ENCODE measurements around the gene RBFOX1. TPM values are rescaled to one million over a fixed set of nuclear protein-coding genes. Genes with fewer than 3 reads are reported as not detected.

Gene RBFOX1
- total RNA-seq, 4 donors from 2014 or later: 0.29 to 0.30 TPM; not detected in 2

GRCh38 chr16:7366993-7367880, 34.6 kb downstream of the RBFOX1 start:
- WGBS, 2 donors: 80 to 83% methylated on average over 8 of the region's 8 CpGs
- no peak overlapping the region for H3K4me3 ChIP-seq (ENCODE audit: low read depth, poor library complexity, severe bottlenecking)
- intact Hi-C loops (cut with DNase I; ENCODE audit: low total_unique reads): no loop called here
- no peak for TF ChIP-seq POLR2A (IDR thresholded peaks at IDR 0.05)
- TF ChIP-seq, protein P1, sequence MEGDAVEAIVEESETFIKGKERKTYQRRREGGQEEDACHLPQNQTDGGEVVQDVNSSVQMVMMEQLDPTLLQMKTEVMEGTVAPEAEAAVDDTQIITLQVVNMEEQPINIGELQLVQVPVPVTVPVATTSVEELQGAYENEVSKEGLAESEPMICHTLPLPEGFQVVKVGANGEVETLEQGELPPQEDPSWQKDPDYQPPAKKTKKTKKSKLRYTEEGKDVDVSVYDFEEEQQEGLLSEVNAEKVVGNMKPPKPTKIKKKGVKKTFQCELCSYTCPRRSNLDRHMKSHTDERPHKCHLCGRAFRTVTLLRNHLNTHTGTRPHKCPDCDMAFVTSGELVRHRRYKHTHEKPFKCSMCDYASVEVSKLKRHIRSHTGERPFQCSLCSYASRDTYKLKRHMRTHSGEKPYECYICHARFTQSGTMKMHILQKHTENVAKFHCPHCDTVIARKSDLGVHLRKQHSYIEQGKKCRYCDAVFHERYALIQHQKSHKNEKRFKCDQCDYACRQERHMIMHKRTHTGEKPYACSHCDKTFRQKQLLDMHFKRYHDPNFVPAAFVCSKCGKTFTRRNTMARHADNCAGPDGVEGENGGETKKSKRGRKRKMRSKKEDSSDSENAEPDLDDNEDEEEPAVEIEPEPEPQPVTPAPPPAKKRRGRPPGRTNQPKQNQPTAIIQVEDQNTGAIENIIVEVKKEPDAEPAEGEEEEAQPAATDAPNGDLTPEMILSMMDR (IDR thresholded peaks at IDR 0.05): no peak
- no peak for DNase-seq (ENCODE audit: low spot score in 2 of 2)

DNA sequence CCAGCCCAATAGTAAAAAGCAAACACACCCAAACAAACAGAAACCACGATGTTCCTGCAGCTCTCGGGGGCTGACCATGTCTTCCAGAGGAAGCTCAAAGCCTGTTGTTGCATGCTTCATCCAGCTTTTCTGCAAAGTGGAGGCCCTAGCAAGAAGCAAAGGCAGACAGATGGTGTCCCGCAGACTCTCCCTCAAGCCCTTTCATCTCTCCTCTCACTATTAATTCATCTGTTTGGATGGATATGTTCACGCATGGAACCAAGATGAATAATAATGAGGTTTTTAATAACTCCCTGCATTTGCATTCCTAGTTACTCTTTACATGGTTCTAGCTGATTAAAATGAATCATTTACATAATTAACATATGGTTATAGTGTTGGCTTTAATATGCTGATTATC, 36.6 kb downstream of the RBFOX1 start:
- 46 to 67% methylated on average over 4 of the region's 4 CpGs for WGBS, 2 donors
- no peak for DNase-seq (ENCODE audit: low spot score in 2 of 2)
- intact Hi-C loops (cut with DNase I; ENCODE audit: low total_unique reads): no loop called here
- no peak overlapping the region for H3K4me3 ChIP-seq (ENCODE audit: low read depth, poor library complexity, severe bottlenecking)
- no peak for TF ChIP-seq POLR2A (IDR thresholded peaks at IDR 0.05)
- TF ChIP-seq, protein P1 (IDR thresholded peaks at IDR 0.05): no peak

DNA sequence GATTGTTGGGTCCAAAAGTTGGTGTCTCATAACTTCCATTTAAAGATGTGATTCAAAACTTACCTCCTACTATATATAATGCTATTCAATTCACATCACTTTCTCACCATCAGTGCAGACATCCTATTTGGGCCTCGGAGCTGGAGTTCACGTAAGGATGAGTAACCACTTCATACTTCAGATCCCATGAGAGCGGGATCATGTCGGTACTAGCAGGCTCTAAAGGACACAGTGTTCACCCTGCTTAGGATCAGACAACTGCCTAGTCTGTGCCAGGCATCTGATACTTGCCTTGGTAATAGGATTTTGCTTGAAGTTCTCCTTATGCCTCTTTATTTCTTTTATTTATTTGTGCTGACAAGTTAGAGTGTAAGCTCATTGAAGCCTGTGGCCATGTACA, 39.5 kb downstream of the RBFOX1 start:
- no peak overlapping the region for H3K4me3 ChIP-seq (ENCODE audit: low read depth, poor library complexity, severe bottlenecking)
- WGBS, 2 donors: 58 to 69% methylated on average over 4 of the region's 4 CpGs
- peak in 1 of 2 donors; percentile 18 for DNase-seq (ENCODE audit: low spot score in 2 of 2)
- TF ChIP-seq POLR2A (IDR thresholded peaks at IDR 0.05): no peak
- TF ChIP-seq, protein P1 (IDR thresholded peaks at IDR 0.05): no peak
- intact Hi-C loops (cut with DNase I; ENCODE audit: low total_unique reads): no loop called here

GRCh38 chr16:7373776-7374175, 41.1 kb downstream of the RBFOX1 start:
- no peak for DNase-seq (ENCODE audit: low spot score in 2 of 2)
- intact Hi-C loops (cut with DNase I; ENCODE audit: low total_unique reads): no loop called here
- TF ChIP-seq, protein P1 (IDR thresholded peaks at IDR 0.05): no peak
- no peak for TF ChIP-seq POLR2A (IDR thresholded peaks at IDR 0.05)
- no peak overlapping the region for H3K4me3 ChIP-seq (ENCODE audit: low read depth, poor library complexity, severe bottlenecking)
- WGBS, 2 donors: 59 to 62% methylated on average over 5 of the region's 5 CpGs

DNA sequence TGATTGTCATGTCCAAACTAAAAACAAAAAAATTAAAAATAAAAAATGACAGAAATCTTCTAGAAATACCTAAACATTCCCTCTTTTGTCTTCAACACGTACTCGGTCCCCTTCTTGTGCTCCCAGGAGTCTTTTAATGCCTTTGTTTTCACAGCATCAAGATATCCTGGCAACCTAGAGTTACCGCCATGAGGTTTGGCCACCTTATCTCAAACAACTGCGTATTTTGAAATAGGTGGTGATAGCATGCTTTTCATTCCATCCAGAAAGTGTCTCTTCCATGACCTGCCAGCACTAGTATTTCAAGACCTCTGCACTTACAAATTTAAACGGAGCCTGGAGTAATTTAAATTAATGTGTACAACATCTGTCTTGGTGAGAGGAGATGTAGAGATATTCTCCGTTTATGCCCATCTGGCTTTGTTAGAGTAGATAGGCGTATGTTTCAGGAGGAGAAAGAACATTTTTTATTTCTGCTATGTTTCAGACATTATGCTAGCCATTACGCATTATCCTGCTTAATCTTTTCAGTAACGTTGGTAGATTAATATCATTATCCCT, 42.0 kb downstream of the RBFOX1 start:
- intact Hi-C loops (cut with DNase I; ENCODE audit: low total_unique reads): no loop called here
- TF ChIP-seq POLR2A (IDR thresholded peaks at IDR 0.05): no peak
- TF ChIP-seq, protein P1 (IDR thresholded peaks at IDR 0.05): no peak
- WGBS, 2 donors: 30 to 34% methylated on average over 9 of the region's 9 CpGs
- H3K4me3 ChIP-seq (ENCODE audit: low read depth, poor library complexity, severe bottlenecking): no peak overlapping the region
- DNase-seq (ENCODE audit: low spot score in 2 of 2): no peak

Data from lower leg skin (tissue), 4 donors.